Chondrocyte (in vitro differentiated cells): Measurements from ENCODE around the gene SNCAIP. TPM values are rescaled to one million over a fixed set of nuclear protein-coding genes. Genes with fewer than 3 reads are reported as not detected.

Experiments
- DNase-seq: peaks from one replicate; pipeline ENCODE4 v3.0.0; 2021; ENCODE audit warnings: mixed read lengths, low spot score
- H3K27ac Mint-ChIP-seq: one replicate; pipeline ENCODE4 v1.8.0; 2021; ENCODE audit warnings: mild to moderate bottlenecking, moderate library complexity, mixed read lengths; ENCODE audit not compliant: unreplicated experiment
- H3K27me3 Mint-ChIP-seq: 2 replicates; pipeline ENCODE4 v1.8.0; 2021; ENCODE audit warnings: low read depth, mixed read lengths
- H3K36me3 Mint-ChIP-seq: 2 replicates; pipeline ENCODE4 v1.8.0; 2021; ENCODE audit warnings: low read depth, mixed read lengths
- H3K4me1 Mint-ChIP-seq: 2 replicates; pipeline ENCODE4 v1.8.0; 2021; ENCODE audit warnings: low read depth, mild to moderate bottlenecking, mixed read lengths
- H3K4me3 Mint-ChIP-seq: one replicate; pipeline ENCODE4 v1.8.0; 2021; ENCODE audit warnings: mild to moderate bottlenecking, moderate library complexity, mixed read lengths; ENCODE audit not compliant: unreplicated experiment
- H3K9me3 Mint-ChIP-seq: 2 replicates; pipeline ENCODE4 v1.8.0; 2021; ENCODE audit warnings: low read depth, mixed read lengths
- CTCF ChIP-seq: fragments of 200-600 bp; sonication (generic); IDR thresholded peaks from 2 replicates; pipeline ENCODE4 v1.5.0; 2021; ENCODE audit warnings: antibody characterized with exemption, mild to moderate bottlenecking, moderate library complexity
- total RNA-seq: library from RNA; stranded (reverse); gene quantifications from 3 replicates; pipeline ENCODE4 v1.2.1, GENCODE V29; 2021

The SNCAIP gene
- total RNA-seq, 1 donor from 2014 or later = 1.2 TPM

GRCh38 chr5:122405751-122406150, 93.7 kb downstream of the SNCAIP start:
- Mint-ChIP-seq H3K9me3 (no peaks in the 10 kb centered on the region), H3K4me1 (no peaks in the 10 kb centered on the region), H3K27ac (no peak overlapping the region), H3K36me3 (no peaks in the 10 kb centered on the region), H3K27me3 (no peaks in the 10 kb centered on the region), H3K4me3 (no peak overlapping the region)
- DNase-seq = no peak
- no peak for TF ChIP-seq CTCF

- DNase-seq = no peak
- Mint-ChIP-seq H3K4me3 (no peak overlapping the region), H3K36me3 (peaks cover 1% of the 10 kb centered on the region)
Observed at GRCh38 chr5:122406181-122406580, 94.1 kb downstream of the SNCAIP start.

GRCh38 chr5:122408592-122409224, 96.7 kb downstream of the SNCAIP start:
- Mint-ChIP-seq H3K4me3 (no peak overlapping the region), H3K36me3 (peaks cover 7% of the 10 kb centered on the region), H3K27me3 (peaks cover 15% of the 10 kb centered on the region), H3K4me1 (no peaks in the 10 kb centered on the region), H3K27ac (no peak overlapping the region), H3K9me3 (no peaks in the 10 kb centered on the region)
- no peak for DNase-seq
- no peak for TF ChIP-seq CTCF

More at GRCh38 chr5:122406181-122406580, 94.1 kb downstream of the SNCAIP start:
- Mint-ChIP-seq H3K4me1 (no peaks in the 10 kb centered on the region), H3K27me3 (peaks cover 3% of the 10 kb centered on the region), H3K27ac (no peak overlapping the region), H3K9me3 (no peaks in the 10 kb centered on the region)
- no peak for TF ChIP-seq CTCF

GRCh38 chr5:122412966-122413365, 100.9 kb downstream of the SNCAIP start:
- no peak overlapping the region for H3K27ac Mint-ChIP-seq
- TF ChIP-seq CTCF = no peak
- H3K4me3 Mint-ChIP-seq = no peak overlapping the region

GRCh38 chr5:122413722-122414121, 101.7 kb downstream of the SNCAIP start:
- Mint-ChIP-seq H3K4me1 (peaks cover 3% of the 10 kb centered on the region), H3K9me3 (no peaks in the 10 kb centered on the region), H3K27me3 (peaks cover 15% of the 10 kb centered on the region), H3K4me3 (no peak overlapping the region), H3K36me3 (peaks cover 7% of the 10 kb centered on the region), H3K27ac (no peak overlapping the region)
- no peak for DNase-seq
- TF ChIP-seq CTCF = no peak

More at GRCh38 chr5:122412966-122413365, 100.9 kb downstream of the SNCAIP start:
- no peak for DNase-seq
- Mint-ChIP-seq H3K36me3 (peaks cover 7% of the 10 kb centered on the region), H3K4me1 (peaks cover 3% of the 10 kb centered on the region), H3K9me3 (no peaks in the 10 kb centered on the region), H3K27me3 (peaks cover 15% of the 10 kb centered on the region)
